HG02759 (cell line): ENCODE data around the gene OR52A5.

Experiments
- ATAC-seq: cut with Tn5 transposase; IDR thresholded peaks from one replicate; pipeline ENCODE4 v1.9.1; 2021; ENCODE audit warnings: mild to moderate bottlenecking, moderate library complexity; ENCODE audit not compliant: unreplicated experiment

The OR52A5 gene

DNA sequence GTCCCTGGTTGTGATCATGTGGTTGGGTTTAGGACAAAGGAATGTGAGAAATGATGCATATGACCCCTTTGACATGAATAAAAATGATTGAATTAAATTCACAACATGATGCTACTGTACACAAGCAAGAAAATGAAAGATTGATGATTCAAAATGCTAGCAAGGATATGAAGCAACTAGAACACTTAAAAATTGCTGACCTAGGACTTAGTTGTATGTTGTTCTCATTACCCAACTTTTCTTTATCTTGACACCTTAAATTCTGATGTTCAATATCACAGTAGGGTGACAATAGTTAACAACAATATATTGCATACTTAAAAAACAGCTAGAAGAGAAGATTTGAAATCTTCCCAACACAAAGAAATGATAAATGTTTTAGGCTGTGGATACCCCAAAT, 20.6 kb downstream of the OR52A5 start:
- ATAC-seq, result no peak

DNA sequence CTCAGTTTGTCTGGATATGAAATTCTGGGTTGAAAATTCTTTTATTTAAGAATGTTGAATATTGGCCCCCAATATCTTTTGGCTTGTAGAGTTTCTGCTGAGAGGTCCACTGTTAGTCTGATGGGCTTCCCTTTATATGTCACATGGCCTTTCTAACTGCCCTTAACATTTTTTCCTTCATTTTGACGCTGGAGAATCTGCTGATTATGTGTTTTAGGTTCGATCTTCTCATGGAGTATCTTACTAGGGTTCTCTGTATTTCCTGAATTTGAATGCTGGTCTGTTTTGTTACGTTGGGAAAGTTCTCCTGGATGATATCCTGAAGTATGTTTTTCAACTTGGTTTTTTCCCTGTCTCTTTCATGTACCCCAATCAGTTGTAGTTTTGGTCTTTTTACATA, 22.8 kb downstream of the OR52A5 start:
- no peak for ATAC-seq

DNA sequence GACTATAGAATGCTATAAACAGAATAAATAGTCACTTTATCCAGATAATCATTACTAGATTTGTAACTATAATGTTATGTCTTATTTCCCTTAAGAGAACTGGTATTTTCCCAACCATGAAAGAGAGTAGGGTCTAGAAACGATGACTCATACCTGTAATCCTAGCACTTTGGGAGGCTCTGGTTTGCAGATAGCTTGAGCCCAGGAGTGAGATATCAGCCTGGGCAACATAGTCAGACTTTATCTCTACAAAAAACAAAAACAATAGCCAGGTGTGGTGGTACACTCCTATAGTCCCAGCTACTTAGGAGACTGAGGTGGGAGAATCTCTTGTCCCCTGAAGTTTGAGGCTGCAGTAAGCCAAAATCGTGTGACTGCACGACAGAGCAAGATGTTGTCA, 30.9 kb downstream of the OR52A5 start:
- no peak for ATAC-seq

DNA sequence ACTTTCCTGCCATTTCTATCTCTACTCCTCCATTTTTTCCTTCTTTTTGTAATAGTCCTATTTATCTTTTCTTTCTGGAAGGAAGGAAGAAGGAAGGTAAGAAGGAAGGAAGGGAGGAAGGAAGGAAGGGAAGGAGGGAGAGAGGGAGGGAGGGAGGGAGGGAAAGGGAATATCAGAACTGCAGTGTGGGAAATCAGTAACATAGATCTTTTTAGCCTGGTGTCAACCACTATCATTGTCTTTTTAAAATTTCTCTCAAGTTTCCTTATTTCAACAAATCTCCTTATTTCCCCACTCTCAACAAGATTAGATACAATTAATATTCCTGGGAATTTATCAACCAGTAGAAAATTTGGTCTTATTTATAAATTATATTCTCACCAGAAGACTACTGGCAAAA, 35.1 kb downstream of the OR52A5 start:
- no peak for ATAC-seq

DNA sequence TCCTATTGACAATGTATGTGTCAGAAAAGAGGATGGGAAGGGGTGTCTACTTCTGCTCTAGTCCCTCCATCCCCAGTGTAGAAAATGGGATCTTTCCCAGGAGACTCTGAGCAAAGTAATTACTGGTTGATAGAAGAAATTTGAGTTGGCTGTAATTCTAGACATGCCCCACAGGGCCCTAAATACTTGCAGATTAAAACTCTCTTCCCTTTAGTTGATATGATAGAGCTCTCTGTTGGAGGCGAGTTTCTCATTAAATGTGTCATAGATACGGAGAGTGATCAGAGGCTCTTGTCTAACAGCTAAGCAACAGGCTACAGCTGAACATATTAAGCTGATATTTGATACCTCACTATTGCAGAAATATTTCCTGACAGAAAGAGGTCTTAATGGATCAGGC, 35.9 kb downstream of the OR52A5 start:
- ATAC-seq, result no peak

DNA sequence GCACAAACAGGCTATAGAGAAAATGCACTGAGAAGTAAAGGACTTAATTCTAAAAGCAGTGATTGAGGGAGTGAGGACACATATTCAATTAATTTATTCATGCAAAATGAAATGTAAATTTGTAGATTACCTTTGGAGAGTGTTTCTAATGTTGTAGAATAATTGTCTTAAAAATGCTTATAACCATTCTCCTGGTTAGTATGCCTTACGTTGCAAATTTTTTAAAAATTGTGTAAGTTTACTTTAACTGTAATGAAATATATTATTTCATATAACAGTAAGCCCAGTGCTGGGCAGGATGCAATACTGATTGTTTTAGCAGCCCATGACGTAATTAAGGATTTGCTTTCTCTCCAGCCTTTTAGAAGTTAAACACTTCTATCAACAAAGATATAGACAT, 42.1 kb downstream of the OR52A5 start:
- no peak for ATAC-seq

DNA sequence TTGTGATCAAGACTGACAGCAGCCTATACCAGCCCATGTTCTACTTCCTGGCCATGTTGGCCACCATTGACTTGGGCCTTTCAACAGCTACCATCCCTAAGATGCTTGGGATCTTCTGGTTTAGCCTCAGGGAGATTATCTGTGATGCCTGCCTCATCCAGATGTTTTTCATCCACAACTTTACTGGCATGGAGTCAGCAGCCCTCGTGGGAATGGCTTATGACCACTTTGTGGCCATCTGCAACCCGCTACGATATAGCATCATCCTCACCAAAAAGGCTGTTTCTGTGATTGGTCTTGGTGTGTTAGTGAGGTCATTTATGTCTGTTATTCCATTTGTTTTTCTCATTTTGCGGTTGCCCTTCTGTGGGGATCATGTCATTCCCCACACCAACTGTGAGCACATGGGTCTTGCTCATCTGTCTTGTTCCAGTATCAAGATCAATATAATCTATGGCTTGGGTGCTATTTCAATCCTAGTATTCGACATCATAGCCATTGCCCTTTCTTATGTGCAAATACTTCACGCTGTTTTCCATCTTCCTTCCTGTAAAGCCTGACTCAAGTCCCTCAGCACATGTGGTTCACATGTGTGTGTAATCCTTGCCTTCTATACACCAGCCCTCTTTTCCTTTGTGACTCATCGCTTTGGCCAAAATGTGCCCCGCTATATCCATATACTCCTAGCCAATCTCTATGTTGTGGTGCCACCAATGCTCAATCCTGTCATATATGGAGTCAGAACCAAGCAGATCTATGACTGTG, 45.2 kb downstream of the OR52A5 start:
- no peak for ATAC-seq

DNA sequence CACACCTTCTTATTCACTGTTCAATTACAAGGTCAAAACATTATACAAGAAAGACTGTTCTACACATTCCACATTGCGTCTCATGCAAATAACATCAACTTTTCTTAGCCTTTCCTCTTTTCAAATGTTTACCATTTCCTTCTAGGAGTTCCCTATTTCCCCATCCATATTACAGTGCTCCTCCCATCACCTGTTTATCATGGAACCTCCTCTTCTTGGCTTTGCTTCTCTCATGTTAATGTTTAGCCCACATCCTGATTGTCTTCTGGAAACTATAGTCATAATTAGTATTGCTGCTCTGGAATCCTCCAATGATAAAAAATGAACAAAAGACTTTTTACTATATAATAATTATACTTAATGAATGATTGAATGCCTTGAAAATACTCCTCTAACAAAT, 47.5 kb downstream of the OR52A5 start:
- no peak for ATAC-seq

DNA sequence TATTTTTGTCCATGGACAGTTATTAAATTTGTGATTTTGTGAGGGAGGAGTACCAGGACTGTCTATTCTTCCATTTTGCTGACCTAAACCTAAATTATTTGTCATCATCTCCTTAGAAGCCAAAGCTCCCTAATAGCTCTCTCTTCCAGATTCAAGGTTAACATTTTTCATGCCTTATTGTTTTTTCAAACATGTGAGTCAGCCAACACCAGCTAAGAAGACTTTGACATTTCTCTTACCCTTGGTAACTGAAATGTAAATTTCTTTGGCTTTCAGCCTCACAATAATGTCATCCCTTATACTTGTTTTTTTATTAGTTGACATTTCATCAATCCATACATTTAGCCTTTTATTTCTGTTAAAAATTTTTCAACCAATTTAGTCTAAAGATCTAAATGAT, 49.6 kb downstream of the OR52A5 start:
- ATAC-seq, result no peak

DNA sequence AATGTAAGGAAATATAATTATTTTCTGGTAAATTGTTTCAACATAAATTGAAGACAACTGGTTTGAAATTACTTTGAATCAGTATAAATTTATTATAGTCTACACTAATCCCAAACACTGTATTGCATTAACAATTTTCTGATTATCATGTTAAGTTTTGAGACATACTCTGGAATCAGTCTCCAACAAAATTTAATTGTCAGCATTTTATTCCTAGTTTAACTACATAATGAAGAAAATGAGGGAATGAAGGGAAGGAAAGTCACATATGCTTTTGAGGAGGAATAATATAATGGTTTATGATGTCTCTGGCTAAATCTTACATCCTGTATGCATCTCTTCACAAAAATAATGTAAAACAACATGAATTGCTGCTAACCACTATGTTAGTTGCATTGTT, 54.6 kb downstream of the OR52A5 start:
- ATAC-seq, result no peak

DNA sequence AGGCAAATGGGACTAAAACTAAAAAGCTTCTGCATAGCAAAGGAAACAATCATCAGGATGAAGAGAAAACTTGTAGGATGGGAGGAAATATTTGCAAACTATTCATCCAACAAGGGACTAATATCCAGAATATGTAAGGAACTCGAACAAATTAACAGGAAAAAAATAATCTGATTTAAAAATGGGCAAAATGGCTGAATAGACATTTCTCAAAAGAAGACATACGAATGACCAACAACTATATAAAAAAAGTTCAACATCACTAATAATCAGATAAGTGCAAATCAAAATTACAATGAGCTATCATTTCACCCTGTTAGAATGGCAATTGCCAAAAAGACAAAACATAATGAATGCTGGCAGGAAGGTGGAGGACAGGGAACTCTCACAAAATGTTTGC, 56.8 kb downstream of the OR52A5 start:
- no peak for ATAC-seq
